NB4 (cell line): Measurements from ENCODE around the gene RASA2.

Experiments
- POLR2A ChIP-seq: IDR thresholded peaks from 2 replicates; pipeline ENCODE4 v1.6.1; 2011; ENCODE audit warnings: mild to moderate bottlenecking; ENCODE audit not compliant: insufficient read length; ENCODE audit errors: extremely low read depth
- TF ChIP-seq, protein P1 (sequence below): IDR thresholded peaks from one replicate; pipeline ENCODE4 v1.5.1; 2012; ENCODE audit warnings: low read depth, low read length

DNA sequence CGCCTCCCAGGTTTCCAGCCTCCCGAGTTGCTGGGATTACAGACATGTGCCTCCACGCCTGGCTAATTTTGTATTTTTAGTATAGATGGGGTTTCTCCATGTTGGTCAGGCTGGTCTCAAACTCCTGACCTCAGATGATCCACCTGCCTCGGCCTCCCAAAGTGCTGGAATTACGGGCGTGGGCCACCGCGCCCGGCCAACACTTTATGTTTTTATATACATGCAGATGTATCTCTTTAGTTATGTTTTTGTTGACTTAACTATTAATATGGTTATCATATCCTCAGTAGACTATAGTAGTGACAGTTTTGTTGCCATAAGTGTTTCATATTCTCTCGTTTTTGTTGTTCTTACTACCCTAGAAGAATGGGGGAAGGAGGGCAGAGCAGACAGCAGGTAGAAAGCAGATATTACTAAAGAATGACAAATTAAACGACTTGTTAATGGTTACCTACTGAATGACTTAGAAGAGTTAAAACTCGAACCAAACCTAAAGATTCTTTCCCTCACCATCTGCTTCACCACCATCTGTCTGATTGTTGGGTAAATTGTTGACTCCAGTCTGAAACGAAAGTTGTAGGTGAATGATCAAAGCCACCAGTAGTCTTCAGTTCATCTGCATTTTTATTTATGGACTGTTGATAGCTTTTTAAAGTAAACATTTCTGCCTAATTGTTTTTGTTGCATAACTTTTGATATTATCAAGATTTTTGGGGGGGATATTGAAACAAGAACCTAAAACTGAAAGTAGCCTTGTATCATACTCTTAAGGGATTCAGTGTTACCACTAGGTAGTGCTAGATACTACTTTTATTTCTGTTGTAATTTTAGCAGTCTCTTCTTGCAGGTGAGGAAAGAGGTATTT is 89.3 kb downstream of the RASA2 start:
- TF ChIP-seq POLR2A = no peak
- TF ChIP-seq, protein P1, sequence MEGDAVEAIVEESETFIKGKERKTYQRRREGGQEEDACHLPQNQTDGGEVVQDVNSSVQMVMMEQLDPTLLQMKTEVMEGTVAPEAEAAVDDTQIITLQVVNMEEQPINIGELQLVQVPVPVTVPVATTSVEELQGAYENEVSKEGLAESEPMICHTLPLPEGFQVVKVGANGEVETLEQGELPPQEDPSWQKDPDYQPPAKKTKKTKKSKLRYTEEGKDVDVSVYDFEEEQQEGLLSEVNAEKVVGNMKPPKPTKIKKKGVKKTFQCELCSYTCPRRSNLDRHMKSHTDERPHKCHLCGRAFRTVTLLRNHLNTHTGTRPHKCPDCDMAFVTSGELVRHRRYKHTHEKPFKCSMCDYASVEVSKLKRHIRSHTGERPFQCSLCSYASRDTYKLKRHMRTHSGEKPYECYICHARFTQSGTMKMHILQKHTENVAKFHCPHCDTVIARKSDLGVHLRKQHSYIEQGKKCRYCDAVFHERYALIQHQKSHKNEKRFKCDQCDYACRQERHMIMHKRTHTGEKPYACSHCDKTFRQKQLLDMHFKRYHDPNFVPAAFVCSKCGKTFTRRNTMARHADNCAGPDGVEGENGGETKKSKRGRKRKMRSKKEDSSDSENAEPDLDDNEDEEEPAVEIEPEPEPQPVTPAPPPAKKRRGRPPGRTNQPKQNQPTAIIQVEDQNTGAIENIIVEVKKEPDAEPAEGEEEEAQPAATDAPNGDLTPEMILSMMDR = peak; percentile 19
